GM21447 (cell line): Measurements from ENCODE around the gene SURF6.

Experiments
- ATAC-seq: cut with Tn5 transposase; IDR thresholded peaks from one replicate; pipeline ENCODE4 v1.9.1; 2021; ENCODE audit not compliant: unreplicated experiment

SURF6 gene

GRCh38 chr9:133368249-133368881 is 32.4 kb upstream of the SURF6 start:
- ATAC-seq: no peak

- ATAC-seq: no peak
Observed at GRCh38 chr9:133367778-133368177, 31.8 kb upstream of the SURF6 start.

DNA sequence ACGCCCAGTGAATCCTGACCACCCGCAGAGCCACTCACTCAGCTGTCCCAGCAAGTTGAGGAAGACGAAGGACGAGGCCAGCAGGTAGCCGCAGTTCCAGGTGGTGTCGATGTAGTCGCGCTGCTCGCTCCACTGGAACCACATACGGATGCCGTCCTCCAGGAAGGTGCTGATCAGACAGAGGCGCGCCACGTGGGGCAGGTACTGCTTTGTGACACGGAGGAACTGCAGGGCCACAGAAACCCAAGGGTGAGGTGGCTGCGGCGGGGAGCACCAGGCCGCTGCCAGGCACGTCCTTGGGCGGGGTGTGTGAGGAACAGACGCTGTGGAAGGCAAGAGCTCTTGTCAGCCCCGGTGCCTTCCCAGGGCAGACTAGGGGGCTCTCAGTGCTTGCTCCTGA is 31.2 kb upstream of the SURF6 start:
- ATAC-seq: no peak

DNA sequence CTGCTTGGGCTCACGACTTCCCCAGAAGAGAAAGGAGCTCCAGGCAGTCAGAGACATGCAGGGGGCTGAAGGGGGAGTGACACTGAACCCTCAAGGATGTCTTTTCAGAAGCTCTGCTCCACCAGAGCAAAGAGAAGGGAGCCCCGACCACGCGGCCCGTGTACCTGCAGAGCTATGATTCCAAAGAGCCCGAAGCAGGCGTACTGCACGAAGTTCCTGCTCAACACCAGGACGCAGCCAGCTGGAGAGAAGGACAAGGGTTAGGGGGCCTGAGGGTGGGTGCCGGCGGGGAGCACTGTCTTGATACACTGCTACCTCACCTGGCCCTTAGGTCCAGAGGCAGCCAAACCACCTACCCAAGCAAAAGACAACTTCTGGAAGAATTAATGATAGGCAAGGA is 30.4 kb upstream of the SURF6 start:
- ATAC-seq: no peak

- no peak for ATAC-seq
Observed at GRCh38 chr9:133362359-133363044, 26.5 kb upstream of the SURF6 start.

GRCh38 chr9:133361507-133362092 is 25.6 kb upstream of the SURF6 start:
- ATAC-seq: no peak

- no peak for ATAC-seq
Observed at GRCh38 chr9:133360400-133361393, 24.7 kb upstream of the SURF6 start.

- ATAC-seq: no peak
Observed at GRCh38 chr9:133359399-133360175, 23.6 kb upstream of the SURF6 start.

- ATAC-seq: no peak
Observed at GRCh38 chr9:133357656-133358055, 21.7 kb upstream of the SURF6 start.

GRCh38 chr9:133356391-133357091 is 20.6 kb upstream of the SURF6 start, which contains the start of the genes SURF1 and SURF2:
SURF1 (minus strand) TSS chr9:133356487; CDS start chr9:133356453, 34 bp downstream.
SURF2 (plus strand) TSS chr9:133356550; CDS start chr9:133356593, 43 bp downstream.
- ATAC-seq: peak; percentile 55

GRCh38 chr9:133355881-133356357 is 19.9 kb upstream of the SURF6 start:
- ATAC-seq: peak; percentile 27

DNA sequence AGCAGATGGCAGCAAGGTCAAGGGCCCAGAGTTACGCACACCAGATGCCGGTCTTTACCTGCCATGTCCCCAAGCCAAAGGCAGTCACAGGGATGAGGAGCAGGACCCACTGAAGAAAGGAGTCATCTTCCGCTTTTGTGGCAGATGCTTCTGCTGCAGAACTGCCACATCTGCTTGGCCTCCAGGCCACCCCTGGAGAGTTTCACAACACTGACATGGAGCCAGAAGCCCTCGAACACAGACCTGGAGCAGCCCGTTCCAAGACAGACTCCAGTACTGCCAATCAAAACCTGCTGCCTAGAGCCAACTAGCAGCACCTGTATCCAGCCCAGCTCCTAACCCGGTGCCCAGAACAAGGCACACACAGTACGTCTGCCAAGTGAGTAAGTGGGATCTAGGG is 18.8 kb upstream of the SURF6 start:
- no peak for ATAC-seq

DNA sequence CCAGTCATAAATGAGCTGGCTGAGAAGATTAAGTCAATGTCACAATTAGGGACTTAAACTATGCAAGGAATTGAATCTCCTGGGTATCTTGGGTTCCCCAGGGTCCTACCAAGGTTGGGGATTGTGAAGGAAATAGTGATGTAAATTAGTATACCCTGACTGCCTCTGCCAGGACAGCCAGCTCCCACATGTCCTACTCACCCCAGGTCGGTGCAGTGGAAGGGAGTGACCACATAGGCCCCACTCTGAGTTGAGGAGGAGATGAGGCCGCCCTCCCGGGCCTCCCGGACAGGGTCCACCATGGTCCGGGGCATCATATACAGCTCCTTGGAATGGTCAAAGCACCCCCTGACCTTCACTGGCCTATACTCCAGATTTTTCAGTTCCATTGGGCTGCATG is 17.6 kb upstream of the SURF6 start:
- ATAC-seq: no peak

DNA sequence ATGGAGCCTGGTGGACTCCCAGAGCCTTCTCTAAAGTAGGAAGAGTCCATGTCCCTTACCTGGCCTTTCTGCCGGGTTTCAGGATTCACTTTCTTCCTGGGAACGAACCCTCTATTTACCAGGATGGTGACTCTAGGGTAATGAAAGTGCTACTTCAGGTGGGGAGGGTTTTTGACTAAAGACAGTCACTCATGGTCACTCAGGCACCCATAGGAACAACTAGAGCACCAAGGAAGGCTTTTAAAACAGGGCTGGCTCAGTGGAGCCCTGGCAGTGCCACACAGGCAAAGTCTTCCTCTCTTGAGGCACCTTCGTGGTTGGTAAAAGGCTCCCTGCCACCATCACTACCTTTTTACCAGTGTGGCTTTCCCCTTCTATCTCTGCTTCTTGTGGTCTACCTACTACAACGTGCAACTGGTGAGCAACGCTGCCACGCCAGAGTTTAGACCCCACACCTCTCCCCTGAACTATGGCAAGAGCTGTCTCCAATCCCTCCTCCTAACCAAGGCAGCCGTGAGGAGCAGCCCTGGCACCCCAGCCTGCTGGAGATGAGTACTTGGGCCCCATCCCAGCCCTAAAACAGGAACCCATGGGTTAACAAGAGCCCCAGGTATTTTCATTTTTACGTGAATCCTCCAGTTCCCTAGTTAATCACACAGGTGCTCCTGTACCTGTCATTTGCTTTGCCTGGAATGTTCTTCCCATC is 16.8 kb upstream of the SURF6 start:
- no peak for ATAC-seq

DNA sequence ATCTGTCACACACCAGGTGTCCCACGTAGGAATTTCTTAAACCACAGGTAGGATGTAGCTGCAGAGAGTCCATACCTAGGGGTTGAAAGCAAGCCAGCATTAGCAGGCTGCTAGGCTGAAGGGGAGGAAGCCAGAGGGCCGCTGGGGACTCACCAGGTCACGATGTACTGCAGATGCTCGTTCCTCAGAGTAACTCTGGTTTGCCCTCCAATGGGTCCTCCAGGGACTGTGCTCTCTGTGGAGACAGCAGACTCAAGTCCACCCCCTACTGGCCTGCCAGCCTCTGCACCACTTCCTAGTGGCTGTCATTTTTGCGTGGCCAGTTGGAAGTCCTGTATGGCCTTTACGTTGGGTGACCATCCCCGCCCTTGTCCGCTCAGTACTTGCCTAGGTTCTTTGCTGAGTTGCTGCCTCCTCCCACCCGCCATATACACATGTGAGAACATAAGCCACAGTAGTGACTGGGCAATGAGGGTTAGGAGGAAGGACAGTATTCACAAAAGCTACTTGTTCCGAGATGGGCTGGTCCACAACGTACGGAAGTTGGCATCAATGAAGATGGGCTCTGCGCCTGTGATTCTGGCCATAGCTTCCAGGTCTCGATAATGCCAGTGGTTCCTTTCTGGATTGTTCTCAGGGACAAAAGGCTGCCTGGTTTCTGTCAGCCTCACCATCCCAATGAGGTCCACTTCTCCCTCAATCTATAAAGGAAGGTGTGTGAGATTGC is 16.1 kb upstream of the SURF6 start:
- no peak for ATAC-seq

- no peak for ATAC-seq
Observed at GRCh38 chr9:133351526-133351907, 15.5 kb upstream of the SURF6 start.

- ATAC-seq: no peak
Observed at GRCh38 chr9:133349965-133350616, 14.1 kb upstream of the SURF6 start.
